Osteoblast (primary cell): ENCODE measurements around the gene TRAK2. TPM values are rescaled to one million over a fixed set of nuclear protein-coding genes. Genes with fewer than 3 reads are reported as not detected.
A peak's percentile ranks its signal among the peaks of the same experiment; 100 is the strongest.

Experiments
- DNase-seq: peaks from one replicate; pipeline ENCODE4 v3.0.0; 2011; ENCODE audit warnings: low spot score, mixed read lengths; ENCODE audit not compliant: insufficient read length; ENCODE audit errors: missing footprints
- H2AFZ ChIP-seq: 2 replicates; pipeline ENCODE4 v1.6.0; 2011; ENCODE audit warnings: mild to moderate bottlenecking, low read length
- H3K27ac ChIP-seq: 2 replicates; pipeline ENCODE4 v1.5.1; 2011; ENCODE audit warnings: mild to moderate bottlenecking, low read depth, low read length, moderate library complexity
- H3K27me3 ChIP-seq: 2 replicates; pipeline ENCODE4 v1.6.0; 2012; ENCODE audit warnings: mild to moderate bottlenecking, control low read depth, inconsistent platforms, low read length, moderate library complexity; ENCODE audit not compliant: insufficient read depth
- H3K36me3 ChIP-seq: 2 replicates; pipeline ENCODE4 v1.5.1; 2011; ENCODE audit warnings: mild to moderate bottlenecking, low read length, control low read depth, moderate library complexity; ENCODE audit not compliant: insufficient read depth
- H3K4me1 ChIP-seq: 2 replicates; pipeline ENCODE4 v1.5.1; 2011; ENCODE audit warnings: mild to moderate bottlenecking, low read length, control low read depth, moderate library complexity; ENCODE audit not compliant: insufficient read depth
- H3K4me2 ChIP-seq: 2 replicates; pipeline ENCODE4 v1.6.0; 2011; ENCODE audit warnings: mild to moderate bottlenecking, low read length; ENCODE audit not compliant: insufficient read depth
- H3K4me3 ChIP-seq: fragments of 200-600 bp; sonication (generic); 3 replicates; pipeline ENCODE4 v1.5.1; 2012; ENCODE audit warnings: mild to moderate bottlenecking, low read length, inconsistent platforms; ENCODE audit not compliant: insufficient read depth
- H3K79me2 ChIP-seq: 2 replicates; pipeline ENCODE4 v1.6.0; 2012; ENCODE audit warnings: mild to moderate bottlenecking, low read length, control low read depth, inconsistent platforms; ENCODE audit not compliant: insufficient read depth
- H3K9me3 ChIP-seq: 2 replicates; pipeline ENCODE4 v1.5.1; 2011; ENCODE audit warnings: low read depth, low read length, control low read depth
- H4K20me1 ChIP-seq: 2 replicates; pipeline ENCODE4 v1.6.0; 2012; ENCODE audit warnings: mild to moderate bottlenecking, low read length, control low read depth; ENCODE audit not compliant: insufficient read depth
- CTCF ChIP-seq: IDR thresholded peaks from 2 replicates; pipeline ENCODE4 v1.5.1; 2011; ENCODE audit warnings: mild to moderate bottlenecking, low read depth, low read length, moderate library complexity; ENCODE audit errors: extremely low read depth
- total RNA-seq: library from RNA; depleted of rRNA; stranded (reverse); fragments of >200 nt; gene quantifications from 2 replicates; pipeline ENCODE4 v1.2.3, GENCODE V29; 2012

The TRAK2 gene
- total RNA-seq: 56.8 and 66.3 TPM in 2 replicates

GRCh38 chr2:201451292-201452057 is at the start of gene TRAK2, which contains the start of gene STRADB:
Gene TRAK2 (minus strand): TSS chr2:201451458. CDS start chr2:201420507, 30,951 bp downstream.
Gene STRADB (plus strand): TSS chr2:201451740. CDS start chr2:201454841, 3,101 bp downstream.
- H2AFZ ChIP-seq: peak within 1 kb of the TSS; percentile 97
- no peaks in the 10 kb centered on the region for H3K9me3 ChIP-seq
- H3K27me3 ChIP-seq: no peaks in the 10 kb centered on the region
- H4K20me1 ChIP-seq: peaks cover 9% of the 10 kb centered on the region
- peaks cover 66% of the 10 kb centered on the region for H3K79me2 ChIP-seq
- H3K4me2 ChIP-seq: peak within 1 kb of the TSS; percentile 81
- H3K4me1 ChIP-seq: peaks cover 8% of the 10 kb centered on the region
- H3K36me3 ChIP-seq: peaks cover 23% of the 10 kb centered on the region
- peak; percentile 20 for TF ChIP-seq CTCF
- H3K4me3 ChIP-seq: peak within 1 kb of the TSS; percentile 98
- H3K27ac ChIP-seq: peak within 1 kb of the TSS; percentile 86
- DNase-seq: peak; percentile 99

DNA sequence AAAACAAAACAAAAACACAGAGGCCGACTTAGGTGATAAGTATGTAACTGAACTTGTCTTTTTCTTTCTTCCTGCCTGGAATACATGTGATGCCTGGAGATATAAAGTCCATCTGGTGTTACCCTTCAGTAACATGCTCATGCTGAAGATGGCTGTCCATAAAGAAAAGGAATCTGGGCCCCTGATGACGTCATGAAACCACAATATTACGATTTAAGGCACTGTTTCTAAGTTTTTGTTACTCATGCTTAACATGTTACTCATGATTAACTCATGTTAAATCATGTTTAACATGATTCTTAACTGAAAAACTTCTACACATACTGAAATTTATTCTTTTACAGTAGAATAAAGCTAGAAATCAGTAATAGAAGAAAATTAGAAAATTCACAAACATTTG is 49.3 kb upstream of the TRAK2 start:
- no peak for TF ChIP-seq CTCF
- H2AFZ ChIP-seq: no peak overlapping the region
- H3K27me3 ChIP-seq: no peaks in the 10 kb centered on the region
- no peaks in the 10 kb centered on the region for H3K4me1 ChIP-seq
- H3K4me3 ChIP-seq: no peak overlapping the region
- no peaks in the 10 kb centered on the region for H3K36me3 ChIP-seq
- H3K4me2 ChIP-seq: no peak overlapping the region
- no peaks in the 10 kb centered on the region for H3K9me3 ChIP-seq
- no peak overlapping the region for H3K27ac ChIP-seq
- no peaks in the 10 kb centered on the region for H3K79me2 ChIP-seq
- DNase-seq: peak; percentile 31
- no peaks in the 10 kb centered on the region for H4K20me1 ChIP-seq

DNA sequence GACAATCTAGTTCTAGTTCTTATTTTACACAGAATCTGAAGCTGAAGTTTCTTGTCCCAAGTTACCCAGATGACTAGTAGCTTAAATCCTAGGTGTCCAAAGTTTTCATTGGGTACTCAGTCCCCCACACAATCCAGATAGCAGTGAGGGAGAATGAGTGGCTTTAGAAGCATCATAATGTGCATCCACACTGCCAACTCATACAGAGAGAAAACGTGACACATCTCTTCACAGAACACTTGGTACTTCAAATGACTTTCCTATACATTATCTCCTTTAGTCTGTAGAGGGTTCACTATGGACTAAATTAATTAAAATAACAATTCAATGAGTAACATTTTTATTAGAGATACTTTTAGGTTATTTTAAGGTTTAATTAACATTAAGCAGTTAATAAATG is 45.5 kb upstream of the TRAK2 start:
- Histone ChIP-seq H3K9me3 (no peaks in the 10 kb centered on the region), H3K27ac (no peak overlapping the region), H4K20me1 (no peaks in the 10 kb centered on the region), H3K4me1 (no peaks in the 10 kb centered on the region), H3K27me3 (no peaks in the 10 kb centered on the region), H3K79me2 (no peaks in the 10 kb centered on the region), H2AFZ (no peak overlapping the region), H3K4me3 (no peak overlapping the region), H3K4me2 (no peak overlapping the region), H3K36me3 (no peaks in the 10 kb centered on the region)
- no peak for TF ChIP-seq CTCF
- DNase-seq: no peak

DNA sequence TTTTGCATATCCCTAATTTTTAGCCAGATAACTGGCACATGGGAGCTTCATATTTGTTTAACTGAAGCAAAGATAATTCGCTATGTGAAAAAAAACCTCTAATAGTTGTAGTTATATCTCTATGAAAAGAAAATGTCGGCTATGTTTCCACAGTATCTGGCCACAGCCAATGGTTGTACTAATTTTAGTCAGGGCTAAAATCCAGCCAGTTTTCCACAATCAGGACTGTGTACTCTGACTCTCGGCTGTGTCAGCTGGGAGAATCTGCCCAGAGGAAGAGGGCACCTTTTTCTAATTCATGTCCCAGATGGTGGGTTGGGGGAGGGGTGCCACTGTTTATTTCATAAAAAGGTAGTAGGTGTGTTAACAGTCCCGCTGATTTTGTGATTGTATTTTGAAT is 39.0 kb upstream of the TRAK2 start:
- no peak overlapping the region for H3K4me2 ChIP-seq
- no peaks in the 10 kb centered on the region for H4K20me1 ChIP-seq
- no peak overlapping the region for H3K4me3 ChIP-seq
- H3K27ac ChIP-seq: no peak overlapping the region
- no peak for DNase-seq
- no peak overlapping the region for H2AFZ ChIP-seq
- H3K27me3 ChIP-seq: no peaks in the 10 kb centered on the region
- H3K79me2 ChIP-seq: no peaks in the 10 kb centered on the region
- H3K4me1 ChIP-seq: no peaks in the 10 kb centered on the region
- no peak for TF ChIP-seq CTCF
- H3K9me3 ChIP-seq: no peaks in the 10 kb centered on the region
- no peaks in the 10 kb centered on the region for H3K36me3 ChIP-seq
